Cardiac muscle cell (in vitro differentiated cells and primary cell): ENCODE results near the gene IFT57. TPM values are rescaled to one million over a fixed set of nuclear protein-coding genes. Genes with fewer than 3 reads are reported as not detected.

Experiments used
- DNase-seq, 2 donors: peaks; one replicate each; pipeline versions ENCODE4 v3.0.0 to v3.0.0-alpha.2; 2010 to 2017; ENCODE audit warnings: low read depth in 1 of 2, low spot score in 1 of 2
- H3K27ac ChIP-seq: fragments of 200-600 bp; sonication (generic); 2 replicates; pipeline ENCODE4 v1.5.1; 2016
- H3K27me3 ChIP-seq: fragments of 200-600 bp; sonication (generic); 2 replicates; pipeline ENCODE4 v1.6.0; 2016; ENCODE audit warnings: control low read depth
- H3K36me3 ChIP-seq: fragments of 200-600 bp; sonication (generic); 2 replicates; pipeline ENCODE4 v1.5.1; 2016; ENCODE audit warnings: control low read depth
- H3K4me1 ChIP-seq: fragments of 200-600 bp; sonication (generic); 2 replicates; pipeline ENCODE4 v1.8.1; 2017; ENCODE audit warnings: low read depth, mild to moderate bottlenecking, mixed run types
- H3K4me3 ChIP-seq: fragments of 200-600 bp; sonication (generic); 2 replicates; pipeline ENCODE4 v1.5.1; 2016; ENCODE audit warnings: mild to moderate bottlenecking
- H3K9me3 ChIP-seq: fragments of 200-600 bp; sonication (generic); 2 replicates; pipeline ENCODE4 v1.5.1; 2017; ENCODE audit warnings: low read depth, mild to moderate bottlenecking, control low read depth
- CTCF ChIP-seq: IDR thresholded peaks from 2 replicates; pipeline ENCODE4 v1.5.1; 2012; ENCODE audit warnings: low read depth, mild to moderate bottlenecking, low read length
- polyA plus RNA-seq: library from polyadenylated mRNA; unstranded; fragments of >200 nt; fragmentation: Nextera tagmentation; extraction: Ambion mirVana; gene quantifications from 2 replicates; pipeline ENCODE4 v1.2.1, GENCODE V29; 2016
- total RNA-seq: library from RNA; depleted of rRNA; stranded (reverse); fragments of >200 nt; gene quantifications from 2 replicates; pipeline ENCODE4 v1.2.3, GENCODE V29; 2016

Gene IFT57
- total and polyA plus RNA-seq, 2 experiments from 2014 or later = 37.2 to 77.3 TPM

DNA sequence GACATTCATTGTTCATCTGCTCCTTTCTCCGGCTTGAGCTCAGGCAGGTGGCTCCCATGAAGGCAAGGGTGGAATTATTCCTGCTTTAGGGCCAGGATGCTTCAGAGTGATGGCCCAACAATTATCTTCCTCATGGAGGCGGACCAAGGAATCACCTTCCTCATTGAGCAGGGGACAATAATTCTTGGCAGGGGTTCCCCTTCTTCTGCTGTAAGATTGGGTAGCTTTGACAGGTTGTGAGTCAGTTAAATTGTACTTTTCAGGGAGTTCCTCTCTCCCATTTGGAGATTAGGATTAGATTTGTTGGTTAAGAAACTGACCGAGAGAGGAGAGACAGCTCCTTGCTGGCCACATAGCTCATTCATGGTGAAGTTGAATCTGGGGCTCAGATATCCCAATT is 99.9 kb downstream of the IFT57 start:
- no peak overlapping the region for H3K27ac ChIP-seq
- peaks cover 8% of the 10 kb centered on the region for H3K4me1 ChIP-seq
- DNase-seq = no peak
- no peaks in the 10 kb centered on the region for H3K36me3 ChIP-seq
- no peak for TF ChIP-seq CTCF
- H3K27me3 ChIP-seq = no peaks in the 10 kb centered on the region
- H3K4me3 ChIP-seq = no peak overlapping the region
- no peaks in the 10 kb centered on the region for H3K9me3 ChIP-seq

DNA sequence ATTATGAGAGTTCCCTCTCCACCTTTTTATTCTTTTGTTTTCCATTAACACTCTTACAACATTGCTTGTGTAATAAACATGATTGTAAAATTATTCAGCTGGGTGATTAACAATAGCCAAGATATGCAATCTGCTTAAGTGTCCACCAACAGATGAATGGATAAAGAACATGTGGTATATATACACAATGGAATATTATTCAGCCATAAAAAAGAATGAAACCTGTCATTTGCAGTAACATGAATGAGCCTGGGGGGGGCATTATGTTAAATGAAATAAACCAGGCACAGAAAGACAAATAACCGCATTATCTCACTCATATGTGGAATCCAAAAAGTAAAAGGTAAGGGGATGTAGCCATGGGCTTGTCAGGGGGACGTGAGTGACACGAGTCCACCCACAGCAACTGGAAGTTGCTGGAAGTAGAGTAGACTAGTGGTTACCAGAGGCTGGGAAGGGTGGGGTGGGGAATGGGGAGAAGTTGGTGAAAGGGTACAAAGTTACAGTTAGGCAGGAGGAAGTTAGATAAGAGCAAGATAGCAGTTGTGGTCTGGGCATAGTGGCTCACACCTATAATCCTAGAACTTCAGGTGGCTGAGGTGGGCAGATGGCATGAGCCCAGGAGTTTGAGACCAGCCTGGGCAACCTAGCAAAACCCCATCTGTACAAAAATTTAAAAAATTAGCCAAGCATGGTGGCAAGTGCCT is 102.7 kb downstream of the IFT57 start:
- Histone ChIP-seq H3K9me3 (no peaks in the 10 kb centered on the region), H3K27ac (no peak overlapping the region), H3K4me3 (no peak overlapping the region), H3K36me3 (no peaks in the 10 kb centered on the region), H3K27me3 (no peaks in the 10 kb centered on the region), H3K4me1 (peaks cover 9% of the 10 kb centered on the region)
- DNase-seq = no peak
- TF ChIP-seq CTCF = no peak

DNA sequence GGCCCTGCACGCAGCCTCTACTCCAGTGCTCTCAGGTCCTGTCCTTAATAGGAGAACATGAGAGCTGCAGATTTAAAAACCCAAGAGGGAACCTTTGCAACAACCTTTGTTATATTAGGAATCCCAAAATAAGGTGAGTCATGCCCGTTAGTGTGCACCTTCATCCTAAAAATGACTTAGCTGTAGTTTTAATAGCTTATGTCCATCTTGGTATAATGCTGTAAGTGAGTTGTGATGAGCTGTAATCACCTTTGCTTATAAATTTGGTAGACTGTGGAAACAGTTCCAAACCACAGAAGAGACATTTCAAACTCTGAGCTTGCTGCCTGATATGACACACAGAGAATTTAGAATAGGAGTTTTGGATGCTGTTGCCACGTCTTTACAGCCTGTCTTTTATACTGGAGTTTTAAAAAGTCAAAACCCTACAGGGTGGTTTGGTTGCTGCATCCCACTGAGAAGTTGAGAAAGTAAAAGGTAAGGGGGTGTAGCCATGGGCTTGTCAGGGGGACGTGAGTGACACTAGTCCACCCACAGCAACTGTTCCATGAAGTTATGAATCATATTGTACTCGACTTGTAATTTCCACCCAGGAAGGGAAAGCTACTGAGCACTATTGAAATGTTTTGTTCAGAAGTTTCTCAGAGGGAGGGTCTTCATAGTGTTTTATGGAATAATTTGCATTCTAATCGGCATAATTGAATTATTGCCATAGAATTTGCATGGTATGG is 104.0 kb downstream of the IFT57 start:
- Histone ChIP-seq H3K4me1 (peaks cover 4% of the 10 kb centered on the region), H3K27me3 (no peaks in the 10 kb centered on the region), H3K36me3 (no peaks in the 10 kb centered on the region), H3K27ac (no peak overlapping the region), H3K9me3 (no peaks in the 10 kb centered on the region), H3K4me3 (no peak overlapping the region)
- TF ChIP-seq CTCF = no peak
- no peak for DNase-seq

DNA sequence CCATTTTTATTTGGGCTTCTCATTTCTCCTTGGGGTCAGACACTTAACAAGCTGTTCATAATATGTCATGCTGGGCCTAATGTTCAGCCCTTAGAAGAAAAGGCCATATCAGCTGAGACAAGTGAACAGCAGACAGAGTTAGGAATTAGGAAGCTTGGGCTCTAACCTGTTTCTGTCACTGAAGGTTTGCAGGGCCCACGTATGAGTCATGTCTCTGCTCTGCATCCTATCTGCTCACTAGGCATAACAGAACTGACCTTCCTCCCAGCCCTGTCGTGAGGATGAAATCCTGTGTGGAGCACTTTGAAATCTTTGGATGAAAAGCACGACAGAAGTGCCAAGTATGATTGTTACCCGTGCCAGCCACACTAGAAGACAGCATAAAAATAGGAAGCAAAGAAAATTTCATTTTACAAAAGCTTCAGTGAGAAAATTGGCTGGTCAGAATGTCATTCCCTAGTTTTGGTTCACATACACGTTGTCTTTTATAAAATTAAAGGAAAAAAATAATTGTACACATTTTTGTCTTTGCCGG is 104.9 kb downstream of the IFT57 start:
- no peak overlapping the region for H3K27ac ChIP-seq
- H3K4me3 ChIP-seq = no peak overlapping the region
- no peaks in the 10 kb centered on the region for H3K27me3 ChIP-seq
- H3K4me1 ChIP-seq = peaks cover 4% of the 10 kb centered on the region
- H3K9me3 ChIP-seq = no peaks in the 10 kb centered on the region
- DNase-seq = peak in 1 of 2 donors; percentile 6
- H3K36me3 ChIP-seq = no peaks in the 10 kb centered on the region
- no peak for TF ChIP-seq CTCF

DNA sequence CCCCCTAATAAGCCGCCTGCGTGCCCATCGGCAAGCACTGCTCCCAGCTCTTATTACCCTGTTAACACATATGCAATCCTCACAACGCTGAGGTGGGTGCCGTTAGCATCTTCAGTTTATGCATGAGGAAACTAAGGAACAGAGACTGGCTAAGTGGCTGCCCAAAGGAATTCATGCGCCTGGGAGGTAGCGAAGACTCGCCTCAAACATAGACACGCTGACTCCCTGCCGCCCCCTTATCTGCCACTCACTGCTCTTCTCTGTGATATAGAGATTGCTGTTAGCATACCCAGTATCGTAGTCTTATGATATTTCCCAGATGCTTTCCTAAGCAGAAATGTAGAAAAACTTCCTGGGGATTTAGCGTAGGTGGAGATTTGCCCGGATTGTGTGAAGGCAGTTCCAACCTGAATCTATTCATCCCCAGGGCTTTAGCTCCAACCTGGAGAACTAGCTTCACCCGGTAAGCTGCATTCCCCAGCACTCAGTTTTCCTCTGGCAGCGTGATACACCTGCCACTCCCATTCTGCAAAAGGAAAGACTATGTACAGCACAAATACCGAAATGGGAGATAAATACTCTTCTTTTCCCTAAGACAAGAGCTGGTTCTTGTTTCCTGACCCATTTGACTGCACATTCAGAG is 107.7 kb downstream of the IFT57 start:
- no peak for DNase-seq
- H3K9me3 ChIP-seq = no peaks in the 10 kb centered on the region
- H3K36me3 ChIP-seq = no peaks in the 10 kb centered on the region

More for the DNA sequence above, 107.7 kb downstream of the IFT57 start:
- Histone ChIP-seq H3K4me1 (peaks cover 4% of the 10 kb centered on the region), H3K27me3 (no peaks in the 10 kb centered on the region), H3K27ac (no peak overlapping the region), H3K4me3 (no peak overlapping the region)
- no peak for TF ChIP-seq CTCF
